ENCODE data around the gene SURF2. TPM values are rescaled to one million over a fixed set of nuclear protein-coding genes. Genes with fewer than 3 reads are reported as not detected.

The SURF2 gene
- total RNA-seq, 1 donor: 9.0 TPM

- Histone ChIP-seq H3K4me3 (ENCODE audit: low read length) (no peak overlapping the region), H3K4me1 (ENCODE audit: insufficient read depth, low read length) (peaks cover 27% of the 10 kb centered on the region), H3K27me3 (ENCODE audit: insufficient read depth, low read length) (no peaks in the 10 kb centered on the region), H3K9me3 (ENCODE audit: low read depth, low read length) (no peaks in the 10 kb centered on the region)
Observed at GRCh38 chr9:133359399-133360175, 3.2 kb downstream of the SURF2 start.

DNA sequence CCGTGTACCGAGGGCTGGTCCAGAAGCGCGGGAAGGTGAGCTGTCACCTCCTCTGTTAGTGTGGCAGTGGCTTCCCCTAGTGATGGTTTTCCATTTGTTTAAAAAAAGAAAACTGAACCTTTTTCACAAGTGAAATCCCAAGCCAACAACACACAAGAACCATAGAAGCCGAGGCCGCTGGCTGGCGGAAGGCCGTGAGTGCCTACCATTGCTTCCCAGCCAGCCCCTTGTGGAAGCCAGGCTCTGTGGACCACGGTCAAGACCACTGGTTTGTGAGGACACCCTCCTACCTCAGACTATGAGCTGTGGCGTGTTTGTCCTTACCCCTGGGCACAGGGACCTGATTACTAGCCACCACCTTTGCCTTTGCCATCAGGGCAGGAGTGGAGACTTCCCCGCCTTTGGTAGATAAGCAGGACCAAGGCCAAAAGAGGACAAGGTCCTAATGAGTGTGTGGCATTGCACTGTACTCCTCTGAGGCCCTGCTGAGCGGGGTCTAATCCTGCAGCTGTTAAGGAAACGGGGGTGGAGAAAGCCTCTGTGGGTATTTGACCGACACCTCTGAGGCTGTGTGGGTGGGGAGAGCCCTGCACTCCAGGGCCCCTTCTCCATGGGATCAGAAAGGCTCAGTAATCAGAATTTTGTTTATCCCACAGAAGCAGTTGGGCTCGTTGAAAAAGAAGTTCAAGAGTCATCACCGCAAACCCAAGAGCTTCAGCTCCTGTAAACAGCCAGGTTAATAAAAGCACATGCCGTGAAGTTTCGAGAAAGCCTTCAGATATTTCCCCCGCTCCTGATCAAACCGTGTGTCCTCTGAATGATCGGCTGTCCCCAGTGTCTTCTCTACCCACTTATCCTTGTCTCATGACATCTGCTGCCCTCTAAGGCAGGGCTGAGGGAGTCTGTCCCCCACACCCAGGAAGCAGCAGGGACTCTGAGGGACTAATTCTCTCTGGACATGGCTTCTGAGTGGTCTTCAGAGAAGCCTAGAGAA lies 4.3 kb downstream of the SURF2 start:
- Histone ChIP-seq H3K9me3 (ENCODE audit: low read depth, low read length) (no peaks in the 10 kb centered on the region), H3K4me1 (ENCODE audit: insufficient read depth, low read length) (peaks cover 17% of the 10 kb centered on the region), H3K27me3 (ENCODE audit: insufficient read depth, low read length) (no peaks in the 10 kb centered on the region), H3K4me3 (ENCODE audit: low read length) (no peak overlapping the region)

GRCh38 chr9:133361507-133362092 lies 5.2 kb downstream of the SURF2 start:
- Histone ChIP-seq H3K27me3 (ENCODE audit: insufficient read depth, low read length) (no peaks in the 10 kb centered on the region), H3K4me1 (ENCODE audit: insufficient read depth, low read length) (peaks cover 14% of the 10 kb centered on the region), H3K9me3 (ENCODE audit: low read depth, low read length) (no peaks in the 10 kb centered on the region), H3K4me3 (ENCODE audit: low read length) (no peak overlapping the region)

- Histone ChIP-seq H3K4me1 (ENCODE audit: insufficient read depth, low read length) (peaks cover 5% of the 10 kb centered on the region), H3K4me3 (ENCODE audit: low read length) (no peak overlapping the region), H3K9me3 (ENCODE audit: low read depth, low read length) (no peaks in the 10 kb centered on the region), H3K27me3 (ENCODE audit: insufficient read depth, low read length) (no peaks in the 10 kb centered on the region)
Observed at GRCh38 chr9:133362359-133363044, 6.2 kb downstream of the SURF2 start.

GRCh38 chr9:133366435-133366834 lies 10.1 kb downstream of the SURF2 start:
- no peak overlapping the region for H3K4me3 ChIP-seq (ENCODE audit: low read length)
- H3K27me3 ChIP-seq (ENCODE audit: insufficient read depth, low read length): no peaks in the 10 kb centered on the region
- H3K4me1 ChIP-seq (ENCODE audit: insufficient read depth, low read length): peaks cover 37% of the 10 kb centered on the region
- no peaks in the 10 kb centered on the region for H3K9me3 ChIP-seq (ENCODE audit: low read depth, low read length)

DNA sequence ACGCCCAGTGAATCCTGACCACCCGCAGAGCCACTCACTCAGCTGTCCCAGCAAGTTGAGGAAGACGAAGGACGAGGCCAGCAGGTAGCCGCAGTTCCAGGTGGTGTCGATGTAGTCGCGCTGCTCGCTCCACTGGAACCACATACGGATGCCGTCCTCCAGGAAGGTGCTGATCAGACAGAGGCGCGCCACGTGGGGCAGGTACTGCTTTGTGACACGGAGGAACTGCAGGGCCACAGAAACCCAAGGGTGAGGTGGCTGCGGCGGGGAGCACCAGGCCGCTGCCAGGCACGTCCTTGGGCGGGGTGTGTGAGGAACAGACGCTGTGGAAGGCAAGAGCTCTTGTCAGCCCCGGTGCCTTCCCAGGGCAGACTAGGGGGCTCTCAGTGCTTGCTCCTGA lies 10.9 kb downstream of the SURF2 start:
- H3K4me3 ChIP-seq (ENCODE audit: low read length): no peak overlapping the region
- peaks cover 45% of the 10 kb centered on the region for H3K4me1 ChIP-seq (ENCODE audit: insufficient read depth, low read length)
- no peaks in the 10 kb centered on the region for H3K27me3 ChIP-seq (ENCODE audit: insufficient read depth, low read length)
- no peaks in the 10 kb centered on the region for H3K9me3 ChIP-seq (ENCODE audit: low read depth, low read length)

GRCh38 chr9:133367778-133368177 lies 11.4 kb downstream of the SURF2 start:
- H3K9me3 ChIP-seq (ENCODE audit: low read depth, low read length): no peaks in the 10 kb centered on the region
- H3K4me3 ChIP-seq (ENCODE audit: low read length): no peak overlapping the region
- H3K27me3 ChIP-seq (ENCODE audit: insufficient read depth, low read length): no peaks in the 10 kb centered on the region
- H3K4me1 ChIP-seq (ENCODE audit: insufficient read depth, low read length): peaks cover 51% of the 10 kb centered on the region

GRCh38 chr9:133368249-133368881 lies 12.0 kb downstream of the SURF2 start:
- Histone ChIP-seq H3K4me1 (ENCODE audit: insufficient read depth, low read length) (peaks cover 57% of the 10 kb centered on the region), H3K4me3 (ENCODE audit: low read length) (no peak overlapping the region)

GRCh38 chr9:133369422-133369821 lies 13.1 kb downstream of the SURF2 start:
- H3K4me3 ChIP-seq (ENCODE audit: low read length): no peak overlapping the region
- peaks cover 67% of the 10 kb centered on the region for H3K4me1 ChIP-seq (ENCODE audit: insufficient read depth, low read length)
- no peaks in the 10 kb centered on the region for H3K9me3 ChIP-seq (ENCODE audit: low read depth, low read length)
- H3K27me3 ChIP-seq (ENCODE audit: insufficient read depth, low read length): no peaks in the 10 kb centered on the region

More at GRCh38 chr9:133368249-133368881, 12.0 kb downstream of the SURF2 start:
- Histone ChIP-seq H3K27me3 (ENCODE audit: insufficient read depth, low read length) (no peaks in the 10 kb centered on the region), H3K9me3 (ENCODE audit: low read depth, low read length) (no peaks in the 10 kb centered on the region)

DNA sequence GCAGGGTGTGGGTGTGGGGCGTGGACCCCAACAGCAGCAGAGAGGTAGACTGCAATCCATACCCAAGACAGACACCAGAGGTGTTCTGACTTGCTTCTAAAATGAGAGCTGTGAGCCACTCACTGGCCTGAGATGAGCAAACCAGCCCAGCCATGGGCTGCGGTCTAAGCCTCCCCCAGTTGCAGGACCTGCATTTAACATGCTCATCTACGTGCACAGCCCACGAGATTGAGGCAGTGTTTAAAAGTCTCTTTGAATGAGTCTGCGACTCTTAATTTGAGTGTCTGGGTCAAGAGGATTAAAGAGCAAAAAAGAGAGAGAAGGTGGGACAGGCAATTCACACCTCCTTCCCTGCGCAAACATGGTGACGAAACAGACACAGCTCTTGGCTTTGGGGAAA lies 13.6 kb downstream of the SURF2 start:
- no peaks in the 10 kb centered on the region for H3K9me3 ChIP-seq (ENCODE audit: low read depth, low read length)
- no peak overlapping the region for H3K4me3 ChIP-seq (ENCODE audit: low read length)
- no peaks in the 10 kb centered on the region for H3K27me3 ChIP-seq (ENCODE audit: insufficient read depth, low read length)
- peaks cover 72% of the 10 kb centered on the region for H3K4me1 ChIP-seq (ENCODE audit: insufficient read depth, low read length)

DNA sequence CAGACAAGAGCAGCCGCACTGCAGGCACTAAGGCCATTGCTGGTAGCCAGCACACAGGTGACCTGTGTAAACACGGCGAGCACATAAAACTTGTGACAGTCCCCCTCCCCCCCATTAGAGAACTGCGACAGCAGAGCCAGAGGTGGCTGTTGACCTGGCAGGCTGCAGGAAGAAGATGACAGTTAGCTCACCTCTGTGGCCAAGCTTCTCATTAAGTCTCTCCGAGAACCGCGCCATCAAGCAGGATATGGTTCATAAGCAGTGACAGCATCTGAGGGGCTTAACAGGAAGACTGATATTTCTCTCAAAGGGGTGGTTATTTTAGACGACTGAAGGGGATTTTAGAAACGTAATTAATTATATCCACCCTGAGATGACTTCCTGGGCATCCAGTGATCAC lies 14.3 kb downstream of the SURF2 start:
- Histone ChIP-seq H3K4me1 (ENCODE audit: insufficient read depth, low read length) (peaks cover 76% of the 10 kb centered on the region), H3K9me3 (ENCODE audit: low read depth, low read length) (no peaks in the 10 kb centered on the region), H3K27me3 (ENCODE audit: insufficient read depth, low read length) (no peaks in the 10 kb centered on the region), H3K4me3 (ENCODE audit: low read length) (peak overlapping the region; percentile 18)

GRCh38 chr9:133371261-133371711 lies 14.9 kb downstream of the SURF2 start:
- peaks cover 76% of the 10 kb centered on the region for H3K4me1 ChIP-seq (ENCODE audit: insufficient read depth, low read length)
- peak overlapping the region; percentile 18 for H3K4me3 ChIP-seq (ENCODE audit: low read length)
- H3K27me3 ChIP-seq (ENCODE audit: insufficient read depth, low read length): no peaks in the 10 kb centered on the region

GRCh38 chr9:133372144-133372543 lies 15.8 kb downstream of the SURF2 start:
- Histone ChIP-seq H3K4me3 (ENCODE audit: low read length) (no peak overlapping the region), H3K4me1 (ENCODE audit: insufficient read depth, low read length) (peaks cover 82% of the 10 kb centered on the region)

More at GRCh38 chr9:133371261-133371711, 14.9 kb downstream of the SURF2 start:
- H3K9me3 ChIP-seq (ENCODE audit: low read depth, low read length): no peaks in the 10 kb centered on the region

DNA sequence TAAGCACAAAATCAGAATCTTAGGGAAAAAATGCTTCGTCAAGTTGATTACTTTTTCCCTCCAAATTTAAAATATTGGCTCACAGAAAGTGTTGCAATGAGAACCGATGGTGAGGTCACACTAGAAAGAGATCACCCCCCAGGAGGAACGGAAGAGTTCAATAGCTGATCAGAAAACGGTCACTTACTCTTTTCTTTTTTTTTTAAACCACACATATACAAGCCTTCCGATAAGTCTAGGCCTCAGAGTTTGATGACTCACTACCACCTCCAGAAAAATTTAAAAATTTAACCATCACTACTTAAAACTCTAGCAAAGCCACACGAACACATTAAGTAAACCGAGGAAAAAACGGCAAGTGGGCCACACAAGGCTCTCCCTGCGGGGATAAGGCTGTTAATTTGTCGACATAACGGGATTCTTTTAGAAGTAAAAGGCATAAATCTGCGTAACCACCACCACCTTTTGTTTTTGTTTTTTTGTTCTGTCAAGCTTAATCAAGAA lies 18.3 kb downstream of the SURF2 start:
- Histone ChIP-seq H3K4me3 (ENCODE audit: low read length) (peak overlapping the region; percentile 76), H3K4me1 (ENCODE audit: insufficient read depth, low read length) (peaks cover 62% of the 10 kb centered on the region), H3K27me3 (ENCODE audit: insufficient read depth, low read length) (no peaks in the 10 kb centered on the region), H3K9me3 (ENCODE audit: low read depth, low read length) (no peaks in the 10 kb centered on the region)

More at GRCh38 chr9:133372144-133372543, 15.8 kb downstream of the SURF2 start:
- Histone ChIP-seq H3K27me3 (ENCODE audit: insufficient read depth, low read length) (no peaks in the 10 kb centered on the region), H3K9me3 (ENCODE audit: low read depth, low read length) (no peaks in the 10 kb centered on the region)
